Fibroblast of the aortic adventitia (primary cell): Measurements from ENCODE around the gene ANO7. TPM values are rescaled to one million over a fixed set of nuclear protein-coding genes. Genes with fewer than 3 reads are reported as not detected.

ENCODE experiments used
- DNase-seq: peaks from one replicate; pipeline ENCODE4 v3.0.0-alpha.2; 2010; ENCODE audit warnings: low read depth
- H3K4me3 ChIP-seq: 2 replicates; pipeline ENCODE4 v1.5.1; 2011; ENCODE audit warnings: low read depth, mild to moderate bottlenecking, control low read depth, low read length, moderate library complexity
- CTCF ChIP-seq: IDR thresholded peaks from 2 replicates; pipeline ENCODE4 v1.5.1; 2011; ENCODE audit warnings: mild to moderate bottlenecking, low read length, control low read depth, inconsistent platforms; ENCODE audit not compliant: insufficient read depth
- total RNA-seq: library from RNA; depleted of rRNA; stranded (reverse); fragments of >200 nt; gene quantifications from 2 replicates; pipeline ENCODE4 v1.2.3, GENCODE V29; 2012; ENCODE audit warnings: low replicate concordance

The ANO7 gene
- total RNA-seq, 1 donor: 1.7 TPM

- no peak for TF ChIP-seq CTCF
- DNase-seq: no peak
- no peak overlapping the region for H3K4me3 ChIP-seq
Measured at GRCh38 chr2:241173557-241173956, 14.9 kb upstream of the ANO7 start.

DNA sequence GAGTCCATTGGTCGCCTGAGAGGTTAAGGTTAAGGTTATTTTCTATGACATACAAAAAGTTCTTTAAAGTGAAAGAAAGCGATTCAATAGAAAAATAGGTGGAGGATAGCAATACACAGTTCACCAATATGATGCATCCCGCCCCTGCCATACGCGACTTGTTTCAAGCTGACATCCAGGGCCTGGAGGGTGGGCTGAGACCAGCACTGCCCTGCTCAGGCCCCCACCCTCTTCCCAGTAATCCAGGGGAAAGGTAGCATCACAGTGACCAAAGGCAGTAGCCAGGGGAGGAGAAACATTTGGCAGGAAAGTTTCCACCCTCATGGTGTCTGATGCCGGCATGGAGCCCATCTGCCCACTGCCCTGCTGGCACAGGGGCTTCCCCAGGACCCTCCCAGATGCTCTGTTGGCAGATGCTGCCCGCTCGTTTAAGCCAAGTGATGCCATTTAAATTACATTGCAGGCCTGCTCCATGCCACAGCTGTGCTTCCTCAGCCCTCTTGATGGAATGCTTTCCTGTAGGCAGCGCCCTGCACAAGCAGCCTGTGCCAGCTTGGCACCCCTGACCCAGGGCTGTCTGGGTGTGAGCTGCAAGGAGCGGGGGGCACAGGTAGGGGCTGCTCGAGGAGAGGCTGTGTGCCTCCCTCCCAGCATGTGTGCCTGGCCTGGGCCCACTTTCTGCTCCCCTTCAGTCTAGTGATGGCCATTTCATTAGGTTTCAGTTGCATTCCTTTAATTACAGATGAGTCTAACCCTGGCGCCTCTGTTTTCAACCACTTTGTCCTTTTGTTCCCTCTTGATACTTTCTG lies 10.7 kb upstream of the ANO7 start:
- no peak for DNase-seq
- TF ChIP-seq CTCF: no peak
- H3K4me3 ChIP-seq: no peak overlapping the region

GRCh38 chr2:241178961-241179360 lies 9.5 kb upstream of the ANO7 start:
- H3K4me3 ChIP-seq: no peak overlapping the region
- TF ChIP-seq CTCF: no peak
- no peak for DNase-seq

DNA sequence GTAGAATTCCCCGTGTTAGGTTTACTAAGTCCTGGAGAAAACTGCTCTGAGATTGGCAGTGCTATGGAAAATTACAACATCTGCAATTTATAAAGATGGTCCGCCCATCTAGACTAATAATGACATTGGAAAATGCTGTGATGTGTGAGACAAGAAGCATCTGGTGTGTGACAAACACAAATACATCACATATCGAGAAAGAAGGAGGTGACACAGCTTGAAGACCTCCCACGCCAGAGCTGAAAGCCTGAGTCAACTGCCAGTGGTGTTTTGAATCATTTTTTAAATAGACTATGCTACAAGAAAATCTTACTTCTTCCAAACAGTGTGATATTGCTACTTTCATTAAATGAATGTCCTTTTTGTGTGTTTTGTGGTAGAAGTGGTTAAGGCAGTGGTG lies 8.6 kb upstream of the ANO7 start:
- no peak for TF ChIP-seq CTCF
- no peak for DNase-seq
- H3K4me3 ChIP-seq: no peak overlapping the region

- no peak overlapping the region for H3K4me3 ChIP-seq
- no peak for TF ChIP-seq CTCF
- no peak for DNase-seq
Measured at GRCh38 chr2:241180495-241180894, 8.0 kb upstream of the ANO7 start.

- TF ChIP-seq CTCF: no peak
- no peak overlapping the region for H3K4me3 ChIP-seq
- DNase-seq: no peak
Measured at GRCh38 chr2:241182126-241182525, 6.4 kb upstream of the ANO7 start.
